Measurements from ENCODE around the gene GNG13.
A peak's percentile ranks its signal among the peaks of the same experiment; 100 is the strongest.

The GNG13 gene

GRCh38 chr16:815861-816260 lies 15.3 kb upstream of the GNG13 start:
- Histone ChIP-seq H3K4me1 (ENCODE audit: control insufficient read depth in 5 of 5, insufficient read depth in 5 of 5, low read length in 5 of 5) (peaks cover 0 to 10% (median 0%) of the 10 kb centered on the region in 5 donors), H3K27ac (ENCODE audit: low read depth, low read length) (no peak overlapping the region), H3K36me3 (ENCODE audit: control insufficient read depth in 5 of 5, insufficient read depth in 5 of 5, low read length in 5 of 5) (no peaks in the 10 kb centered on the region), H3K9ac (ENCODE audit: low read length in 5 of 5) (no peak overlapping the region), H3K27me3 (ENCODE audit: control insufficient read depth in 5 of 5, insufficient read depth in 4 of 5, low read length in 5 of 5) (peaks cover 29 to 67% (median 57%) of the 10 kb centered on the region in 5 donors), H3K9me3 (ENCODE audit: control insufficient read depth in 5 of 5, low read length in 5 of 5) (peaks cover 0 to 9% (median 4%) of the 10 kb centered on the region in 5 donors), H3K4me3 (ENCODE audit: low read depth in 1 of 5, low read length in 5 of 5) (no peak overlapping the region)

GRCh38 chr16:814974-815373 lies 14.4 kb upstream of the GNG13 start:
- no peaks in the 10 kb centered on the region for H3K36me3 ChIP-seq (ENCODE audit: control insufficient read depth in 5 of 5, insufficient read depth in 5 of 5, low read length in 5 of 5)
- H3K27ac ChIP-seq (ENCODE audit: low read depth, low read length), result no peak overlapping the region
- H3K4me1 ChIP-seq (ENCODE audit: control insufficient read depth in 5 of 5, insufficient read depth in 5 of 5, low read length in 5 of 5), result peaks cover 0 to 10% (median 0%) of the 10 kb centered on the region in 5 donors
- H3K4me3 ChIP-seq (ENCODE audit: low read depth in 1 of 5, low read length in 5 of 5), result no peak overlapping the region
- H3K9me3 ChIP-seq (ENCODE audit: control insufficient read depth in 5 of 5, low read length in 5 of 5), result peaks cover 0 to 9% (median 4%) of the 10 kb centered on the region in 5 donors
- no peak overlapping the region for H3K9ac ChIP-seq (ENCODE audit: low read length in 5 of 5)
- peaks cover 33 to 67% (median 61%) of the 10 kb centered on the region in 5 donors for H3K27me3 ChIP-seq (ENCODE audit: control insufficient read depth in 5 of 5, insufficient read depth in 4 of 5, low read length in 5 of 5)

GRCh38 chr16:813916-814412 lies 13.4 kb upstream of the GNG13 start:
- H3K27me3 ChIP-seq (ENCODE audit: control insufficient read depth in 5 of 5, insufficient read depth in 4 of 5, low read length in 5 of 5), result peaks cover 33 to 59% (median 50%) of the 10 kb centered on the region in 5 donors
- H3K9me3 ChIP-seq (ENCODE audit: control insufficient read depth in 5 of 5, low read length in 5 of 5), result peaks cover 0 to 9% (median 4%) of the 10 kb centered on the region in 5 donors
- peaks cover 0 to 10% (median 0%) of the 10 kb centered on the region in 5 donors for H3K4me1 ChIP-seq (ENCODE audit: control insufficient read depth in 5 of 5, insufficient read depth in 5 of 5, low read length in 5 of 5)
- peak overlapping the region in 1 of 5 donors; percentile 24 for H3K4me3 ChIP-seq (ENCODE audit: low read depth in 1 of 5, low read length in 5 of 5)
- no peak overlapping the region for H3K9ac ChIP-seq (ENCODE audit: low read length in 5 of 5)
- no peaks in the 10 kb centered on the region for H3K36me3 ChIP-seq (ENCODE audit: control insufficient read depth in 5 of 5, insufficient read depth in 5 of 5, low read length in 5 of 5)
- no peak overlapping the region for H3K27ac ChIP-seq (ENCODE audit: low read depth, low read length)

DNA sequence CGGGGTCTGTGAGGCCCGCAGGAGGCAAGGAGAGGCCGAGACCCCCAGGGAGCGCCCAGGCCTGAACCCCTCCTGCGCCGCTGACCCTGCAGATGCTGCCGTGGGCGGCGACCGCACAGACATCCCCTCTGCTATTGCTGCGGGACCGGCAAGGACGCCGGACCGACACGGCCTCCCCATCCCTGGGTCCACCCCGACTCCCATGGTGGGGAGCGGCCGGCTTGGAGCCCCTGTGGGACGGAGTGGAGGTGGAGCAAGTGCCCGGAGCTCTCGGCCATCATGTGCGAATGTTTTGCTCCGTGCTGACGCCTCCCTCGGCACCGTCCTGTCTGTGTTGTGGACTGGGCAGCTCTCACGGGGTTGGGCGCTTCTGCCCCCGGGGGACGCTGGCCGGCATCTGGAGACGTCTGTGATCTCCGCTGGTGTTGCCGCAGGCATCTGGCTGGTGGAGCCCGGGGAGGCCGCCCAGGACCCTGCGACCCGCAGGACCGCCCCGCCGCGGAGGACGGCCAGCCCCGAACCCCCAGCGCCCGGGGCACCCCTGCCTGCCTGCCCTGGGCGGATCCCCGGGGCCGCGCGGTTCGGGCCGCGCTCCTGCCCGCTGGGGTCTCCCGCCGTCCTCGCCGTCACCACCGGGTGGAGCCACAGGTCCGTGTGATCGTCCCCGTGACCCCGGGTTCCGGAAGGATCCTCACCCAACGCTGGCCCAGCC lies 12.8 kb upstream of the GNG13 start:
- no peak overlapping the region for H3K9ac ChIP-seq (ENCODE audit: low read length in 5 of 5)

GRCh38 chr16:808085-808386 lies 7.5 kb upstream of the GNG13 start:
- peak overlapping the region; percentile 79 to 85 (median 83) for H3K4me3 ChIP-seq (ENCODE audit: low read depth in 1 of 5, low read length in 5 of 5)
- H3K27me3 ChIP-seq (ENCODE audit: control insufficient read depth in 5 of 5, insufficient read depth in 4 of 5, low read length in 5 of 5), result peaks cover 7 to 26% (median 18%) of the 10 kb centered on the region in 5 donors
- H3K27ac ChIP-seq (ENCODE audit: low read depth, low read length), result peak overlapping the region; percentile 76
- peaks cover 0 to 9% (median 4%) of the 10 kb centered on the region in 5 donors for H3K9me3 ChIP-seq (ENCODE audit: control insufficient read depth in 5 of 5, low read length in 5 of 5)
- H3K9ac ChIP-seq (ENCODE audit: low read length in 5 of 5), result peak overlapping the region in 1 of 5 donors; percentile 47
- no peaks in the 10 kb centered on the region for H3K36me3 ChIP-seq (ENCODE audit: control insufficient read depth in 5 of 5, insufficient read depth in 5 of 5, low read length in 5 of 5)
- H3K4me1 ChIP-seq (ENCODE audit: control insufficient read depth in 5 of 5, insufficient read depth in 5 of 5, low read length in 5 of 5), result peaks cover 0 to 25% (median 13%) of the 10 kb centered on the region in 5 donors

More for the DNA sequence above, 12.8 kb upstream of the GNG13 start:
- no peak overlapping the region for H3K27ac ChIP-seq (ENCODE audit: low read depth, low read length)
- H3K36me3 ChIP-seq (ENCODE audit: control insufficient read depth in 5 of 5, insufficient read depth in 5 of 5, low read length in 5 of 5), result no peaks in the 10 kb centered on the region
- H3K9me3 ChIP-seq (ENCODE audit: control insufficient read depth in 5 of 5, low read length in 5 of 5), result peaks cover 0 to 9% (median 4%) of the 10 kb centered on the region in 5 donors
- H3K27me3 ChIP-seq (ENCODE audit: control insufficient read depth in 5 of 5, insufficient read depth in 4 of 5, low read length in 5 of 5), result peaks cover 33 to 53% (median 44%) of the 10 kb centered on the region in 5 donors
- peaks cover 0 to 15% (median 3%) of the 10 kb centered on the region in 5 donors for H3K4me1 ChIP-seq (ENCODE audit: control insufficient read depth in 5 of 5, insufficient read depth in 5 of 5, low read length in 5 of 5)
- H3K4me3 ChIP-seq (ENCODE audit: low read depth in 1 of 5, low read length in 5 of 5), result peak overlapping the region in 1 of 5 donors; percentile 24

- no peaks in the 10 kb centered on the region for H3K36me3 ChIP-seq (ENCODE audit: control insufficient read depth in 5 of 5, insufficient read depth in 5 of 5, low read length in 5 of 5)
Observed at GRCh38 chr16:807347-808084, 7.0 kb upstream of the GNG13 start.

DNA sequence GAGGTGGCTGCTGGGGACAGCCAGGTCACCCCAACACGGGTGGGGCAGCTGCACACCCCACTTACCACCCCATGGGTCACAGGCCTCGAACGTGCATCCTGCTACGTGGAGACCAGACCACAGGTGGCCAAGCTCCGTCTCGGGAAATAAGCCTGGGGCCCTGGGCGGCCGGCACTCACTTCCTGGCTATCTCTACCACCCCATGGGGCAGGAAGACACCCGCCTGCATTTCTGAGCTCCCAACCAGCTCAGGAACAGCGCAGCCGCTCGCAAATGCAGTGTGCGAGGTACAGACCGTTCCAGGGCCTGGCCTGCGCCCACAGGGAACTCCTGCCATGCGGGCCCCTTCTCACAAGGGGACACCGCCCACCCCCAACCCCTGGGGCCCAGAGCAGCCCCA lies 4.9 kb upstream of the GNG13 start:
- Histone ChIP-seq H3K36me3 (ENCODE audit: control insufficient read depth in 5 of 5, insufficient read depth in 5 of 5, low read length in 5 of 5) (no peaks in the 10 kb centered on the region), H3K4me1 (ENCODE audit: control insufficient read depth in 5 of 5, insufficient read depth in 5 of 5, low read length in 5 of 5) (peaks cover 0 to 25% (median 13%) of the 10 kb centered on the region in 5 donors), H3K27ac (ENCODE audit: low read depth, low read length) (no peak overlapping the region), H3K4me3 (ENCODE audit: low read depth in 1 of 5, low read length in 5 of 5) (no peak overlapping the region), H3K9ac (ENCODE audit: low read length in 5 of 5) (no peak overlapping the region), H3K9me3 (ENCODE audit: control insufficient read depth in 5 of 5, low read length in 5 of 5) (no peaks in the 10 kb centered on the region), H3K27me3 (ENCODE audit: control insufficient read depth in 5 of 5, insufficient read depth in 4 of 5, low read length in 5 of 5) (peaks cover 29 to 39% (median 37%) of the 10 kb centered on the region in 5 donors)

More at GRCh38 chr16:807347-808084, 7.0 kb upstream of the GNG13 start:
- H3K9ac ChIP-seq (ENCODE audit: low read length in 5 of 5), result peak overlapping the region; percentile 38 to 90 (median 88)
- peak overlapping the region; percentile 76 for H3K27ac ChIP-seq (ENCODE audit: low read depth, low read length)
- peaks cover 12 to 27% (median 18%) of the 10 kb centered on the region in 5 donors for H3K27me3 ChIP-seq (ENCODE audit: control insufficient read depth in 5 of 5, insufficient read depth in 4 of 5, low read length in 5 of 5)
- peak overlapping the region; percentile 80 to 87 (median 83) for H3K4me3 ChIP-seq (ENCODE audit: low read depth in 1 of 5, low read length in 5 of 5)
- peaks cover 0 to 9% (median 4%) of the 10 kb centered on the region in 5 donors for H3K9me3 ChIP-seq (ENCODE audit: control insufficient read depth in 5 of 5, low read length in 5 of 5)
- peaks cover 0 to 25% (median 13%) of the 10 kb centered on the region in 5 donors for H3K4me1 ChIP-seq (ENCODE audit: control insufficient read depth in 5 of 5, insufficient read depth in 5 of 5, low read length in 5 of 5)

DNA sequence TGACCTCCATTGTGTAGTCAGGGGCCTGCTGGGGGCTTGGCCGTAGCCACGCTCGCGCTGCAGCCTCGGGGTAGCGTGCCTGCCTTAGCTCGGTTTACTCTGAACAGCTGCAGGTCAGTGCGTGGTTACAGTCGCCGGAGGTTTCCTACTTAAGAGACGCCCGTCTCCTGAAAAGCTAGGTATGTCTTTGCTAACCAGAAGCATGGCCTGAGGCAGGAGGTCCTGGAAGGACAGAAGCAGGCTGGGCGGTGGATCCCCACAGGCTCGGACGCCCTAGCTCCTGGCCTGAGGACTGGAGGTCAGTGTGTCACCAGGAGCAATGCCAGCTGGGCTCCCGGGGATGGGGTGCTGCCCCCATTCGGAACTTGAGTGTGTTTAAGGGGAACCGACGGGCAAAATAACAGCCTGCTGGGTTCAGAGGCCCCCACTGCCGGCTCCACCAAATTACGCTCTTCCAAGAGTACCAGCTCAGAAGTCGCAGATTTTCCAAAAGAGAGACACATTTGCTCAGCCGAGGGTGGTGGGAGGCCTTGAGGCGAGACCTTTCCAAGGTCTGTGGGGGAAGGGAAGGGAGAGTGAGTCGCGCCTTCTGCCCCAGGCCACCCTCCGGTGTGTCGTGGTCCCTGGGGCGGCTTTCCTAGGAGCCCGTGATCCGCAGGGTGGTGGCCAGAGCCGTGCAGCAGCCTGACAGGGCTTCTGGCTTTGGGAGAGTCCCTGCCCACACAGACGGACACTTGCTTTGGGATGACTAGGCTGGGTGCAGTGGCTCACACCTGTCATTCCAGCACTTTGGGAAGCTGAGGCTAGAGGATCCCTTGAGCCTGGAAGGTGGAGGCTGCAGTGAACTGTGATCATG lies 3.9 kb upstream of the GNG13 start:
- no peaks in the 10 kb centered on the region for H3K36me3 ChIP-seq (ENCODE audit: control insufficient read depth in 5 of 5, insufficient read depth in 5 of 5, low read length in 5 of 5)
- no peak overlapping the region for H3K9ac ChIP-seq (ENCODE audit: low read length in 5 of 5)
- no peaks in the 10 kb centered on the region for H3K9me3 ChIP-seq (ENCODE audit: control insufficient read depth in 5 of 5, low read length in 5 of 5)
- H3K27me3 ChIP-seq (ENCODE audit: control insufficient read depth in 5 of 5, insufficient read depth in 4 of 5, low read length in 5 of 5), result peaks cover 34 to 46% (median 43%) of the 10 kb centered on the region in 5 donors
- H3K4me1 ChIP-seq (ENCODE audit: control insufficient read depth in 5 of 5, insufficient read depth in 5 of 5, low read length in 5 of 5), result peaks cover 0 to 25% (median 13%) of the 10 kb centered on the region in 5 donors
- no peak overlapping the region for H3K27ac ChIP-seq (ENCODE audit: low read depth, low read length)
- H3K4me3 ChIP-seq (ENCODE audit: low read depth in 1 of 5, low read length in 5 of 5), result no peak overlapping the region

DNA sequence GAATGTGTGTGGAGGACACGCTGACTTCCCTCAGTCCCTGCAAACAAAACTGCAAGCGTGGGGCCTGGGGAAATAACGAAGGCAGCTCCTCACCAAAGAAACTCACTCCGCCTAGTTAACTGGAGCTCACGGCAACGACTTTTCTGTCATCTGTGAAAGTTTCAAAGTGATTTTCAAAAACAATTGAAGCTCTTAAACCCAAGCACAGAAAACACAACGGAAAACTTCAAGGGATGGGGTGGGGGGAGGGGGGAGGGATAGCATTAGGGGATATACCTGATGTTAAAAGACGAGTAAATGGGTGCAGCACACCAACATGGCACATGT lies 3.2 kb upstream of the GNG13 start:
- H3K36me3 ChIP-seq (ENCODE audit: control insufficient read depth in 5 of 5, insufficient read depth in 5 of 5, low read length in 5 of 5), result no peaks in the 10 kb centered on the region
- no peak overlapping the region for H3K4me3 ChIP-seq (ENCODE audit: low read depth in 1 of 5, low read length in 5 of 5)
- H3K4me1 ChIP-seq (ENCODE audit: control insufficient read depth in 5 of 5, insufficient read depth in 5 of 5, low read length in 5 of 5), result peaks cover 0 to 23% (median 13%) of the 10 kb centered on the region in 5 donors
- H3K27ac ChIP-seq (ENCODE audit: low read depth, low read length), result no peak overlapping the region
- no peak overlapping the region for H3K9ac ChIP-seq (ENCODE audit: low read length in 5 of 5)
- H3K27me3 ChIP-seq (ENCODE audit: control insufficient read depth in 5 of 5, insufficient read depth in 4 of 5, low read length in 5 of 5), result peaks cover 40 to 53% (median 49%) of the 10 kb centered on the region in 5 donors
- H3K9me3 ChIP-seq (ENCODE audit: control insufficient read depth in 5 of 5, low read length in 5 of 5), result no peaks in the 10 kb centered on the region
